ENCODE measurements around the gene PLEKHG5.
A peak's percentile ranks its signal among the peaks of the same experiment; 100 is the strongest.
"Not testable (repeated sequence)": the region's sequence is repeated elsewhere in the genome, so short reads cannot be mapped to it uniquely, and the experiment has no call there.

The PLEKHG5 gene

GRCh38 chr1:6450943-6451373, 40.5 kb downstream of the PLEKHG5 start:
- Mint-ChIP-seq H3K4me3 (peak overlapping the region; percentile 64), H3K27ac (no peak overlapping the region), H3K9me3 (no peaks in the 10 kb centered on the region), H3K36me3 (ENCODE audit: low read depth) (no peaks in the 10 kb centered on the region), H3K4me1 (peaks cover 36% of the 10 kb centered on the region), H3K27me3 (ENCODE audit: low read depth, poor library complexity) (peaks cover 40% of the 10 kb centered on the region)
- DNase-seq, result no peak
- TF ChIP-seq, protein P1, sequence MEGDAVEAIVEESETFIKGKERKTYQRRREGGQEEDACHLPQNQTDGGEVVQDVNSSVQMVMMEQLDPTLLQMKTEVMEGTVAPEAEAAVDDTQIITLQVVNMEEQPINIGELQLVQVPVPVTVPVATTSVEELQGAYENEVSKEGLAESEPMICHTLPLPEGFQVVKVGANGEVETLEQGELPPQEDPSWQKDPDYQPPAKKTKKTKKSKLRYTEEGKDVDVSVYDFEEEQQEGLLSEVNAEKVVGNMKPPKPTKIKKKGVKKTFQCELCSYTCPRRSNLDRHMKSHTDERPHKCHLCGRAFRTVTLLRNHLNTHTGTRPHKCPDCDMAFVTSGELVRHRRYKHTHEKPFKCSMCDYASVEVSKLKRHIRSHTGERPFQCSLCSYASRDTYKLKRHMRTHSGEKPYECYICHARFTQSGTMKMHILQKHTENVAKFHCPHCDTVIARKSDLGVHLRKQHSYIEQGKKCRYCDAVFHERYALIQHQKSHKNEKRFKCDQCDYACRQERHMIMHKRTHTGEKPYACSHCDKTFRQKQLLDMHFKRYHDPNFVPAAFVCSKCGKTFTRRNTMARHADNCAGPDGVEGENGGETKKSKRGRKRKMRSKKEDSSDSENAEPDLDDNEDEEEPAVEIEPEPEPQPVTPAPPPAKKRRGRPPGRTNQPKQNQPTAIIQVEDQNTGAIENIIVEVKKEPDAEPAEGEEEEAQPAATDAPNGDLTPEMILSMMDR (IDR thresholded peaks at IDR 0.05), result no peak

GRCh38 chr1:6450486-6450885, 41.0 kb downstream of the PLEKHG5 start:
- H3K36me3 Mint-ChIP-seq (ENCODE audit: low read depth); H3K27ac Mint-ChIP-seq; H3K9me3 Mint-ChIP-seq; DNase-seq: not testable (repeated sequence)
- H3K27me3 Mint-ChIP-seq (ENCODE audit: low read depth, poor library complexity), result peaks cover 40% of the 10 kb centered on the region
- peaks cover 38% of the 10 kb centered on the region for H3K4me1 Mint-ChIP-seq
- H3K4me3 Mint-ChIP-seq, result peak overlapping the region; percentile 64

GRCh38 chr1:6450005-6450450, 41.4 kb downstream of the PLEKHG5 start:
- peaks cover 40% of the 10 kb centered on the region for H3K4me1 Mint-ChIP-seq
- H3K27me3 Mint-ChIP-seq (ENCODE audit: low read depth, poor library complexity), result peaks cover 41% of the 10 kb centered on the region
- no peaks in the 10 kb centered on the region for H3K9me3 Mint-ChIP-seq
- no peak for DNase-seq
- no peaks in the 10 kb centered on the region for H3K36me3 Mint-ChIP-seq (ENCODE audit: low read depth)
- H3K4me3 Mint-ChIP-seq, result peak overlapping the region; percentile 54
- no peak overlapping the region for H3K27ac Mint-ChIP-seq
- TF ChIP-seq, protein P1 (IDR thresholded peaks at IDR 0.05), result no peak

DNA sequence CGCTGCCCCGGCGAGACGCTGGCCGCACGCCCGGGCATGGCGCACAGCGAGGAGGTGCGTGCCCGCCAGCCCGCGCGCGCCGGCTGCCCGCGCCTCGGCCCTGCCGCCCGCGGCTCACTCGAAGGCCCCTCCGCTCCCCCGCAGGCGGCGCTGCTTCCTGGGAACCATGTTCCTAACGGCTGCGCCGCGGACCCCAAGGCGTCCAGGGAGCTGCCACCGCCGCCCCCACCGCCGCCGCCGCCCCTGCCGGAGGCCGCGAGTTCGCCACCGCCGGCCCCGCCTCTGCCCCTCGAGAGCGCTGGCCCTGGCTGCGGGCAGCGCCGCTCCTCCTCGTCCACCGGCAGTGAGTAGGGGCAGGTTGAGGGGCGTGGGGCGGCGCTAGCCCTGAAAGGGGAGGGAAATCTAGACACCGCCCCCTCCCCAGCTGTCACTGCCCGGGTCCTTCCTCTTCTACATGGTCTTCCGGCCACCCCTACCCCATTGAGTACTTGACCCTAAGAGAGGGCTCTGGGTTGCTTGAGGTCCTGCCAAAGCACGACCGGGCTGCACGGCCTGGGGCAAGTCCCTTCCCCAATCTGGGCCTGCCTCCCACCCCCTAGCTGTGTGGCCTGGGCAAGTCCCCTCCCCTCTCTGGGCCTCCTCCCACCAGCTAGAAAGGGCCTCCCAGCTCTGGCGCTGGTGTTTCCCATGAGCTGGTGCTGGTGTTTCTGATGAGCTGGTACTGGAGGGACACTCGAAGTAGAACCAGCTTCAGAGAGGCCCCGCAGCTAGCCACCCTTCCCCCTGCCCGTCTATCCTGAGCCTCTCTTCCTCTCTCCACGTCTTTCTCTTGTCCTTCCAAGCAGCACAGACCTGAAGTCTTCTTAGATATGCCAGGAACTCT, 42.5 kb downstream of the PLEKHG5 start:
- TF ChIP-seq, protein P1 (IDR thresholded peaks at IDR 0.05), result no peak
- Mint-ChIP-seq H3K4me1 (peaks cover 50% of the 10 kb centered on the region), H3K27ac (no peak overlapping the region), H3K36me3 (ENCODE audit: low read depth) (no peaks in the 10 kb centered on the region), H3K27me3 (ENCODE audit: low read depth, poor library complexity) (peaks cover 48% of the 10 kb centered on the region), H3K4me3 (peak overlapping the region; percentile 54), H3K9me3 (no peaks in the 10 kb centered on the region)
- DNase-seq, result peak; percentile 77

DNA sequence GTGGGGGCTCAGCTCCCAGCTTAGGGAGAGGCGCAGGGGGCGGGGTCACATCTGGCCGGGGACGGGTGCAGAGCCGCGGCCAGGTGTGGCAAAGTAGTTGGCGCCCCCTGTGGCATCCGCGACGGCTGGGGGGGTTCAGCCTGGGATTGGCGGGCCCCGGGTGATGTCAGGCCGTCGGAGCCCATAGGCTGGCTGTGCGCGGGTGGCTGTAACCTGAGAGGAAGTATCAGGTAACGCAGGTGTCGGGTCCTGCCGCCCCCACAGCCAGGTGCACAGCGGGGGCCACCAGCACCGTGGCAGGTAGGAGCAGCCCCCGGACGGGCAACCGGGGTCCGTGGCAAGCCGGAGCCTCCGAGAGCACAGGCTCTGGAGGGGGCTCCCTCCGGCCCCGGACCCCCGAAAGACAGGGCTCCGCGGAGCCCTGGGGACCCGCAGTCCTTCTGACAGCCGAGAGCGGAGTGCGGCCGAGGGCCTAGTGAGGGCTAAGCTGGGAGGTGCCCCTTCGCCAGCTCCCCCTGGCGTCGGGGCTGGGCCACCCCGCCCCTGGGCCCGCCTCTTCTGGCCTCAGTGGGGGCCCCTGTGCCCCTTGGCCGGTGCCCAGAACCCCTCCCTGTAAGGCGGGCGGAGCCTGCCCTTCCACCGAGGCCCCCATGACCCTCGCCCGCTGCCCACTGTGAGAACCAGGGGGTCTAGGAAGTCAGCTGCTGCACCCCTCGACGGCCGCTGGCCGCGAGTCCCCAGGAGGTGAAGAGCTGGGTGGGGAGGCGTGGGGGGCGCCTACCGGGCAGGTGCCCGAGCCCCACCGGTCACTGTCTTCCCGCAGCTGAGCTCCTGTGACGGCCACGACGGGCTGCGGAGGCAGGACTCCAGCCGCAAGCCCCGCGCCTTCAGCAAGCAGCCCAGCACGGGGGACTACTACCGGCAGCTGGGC, 43.4 kb downstream of the PLEKHG5 start:
- Mint-ChIP-seq H3K4me1 (peaks cover 42% of the 10 kb centered on the region), H3K36me3 (ENCODE audit: low read depth) (no peaks in the 10 kb centered on the region), H3K27me3 (ENCODE audit: low read depth, poor library complexity) (peaks cover 50% of the 10 kb centered on the region), H3K27ac (no peak overlapping the region), H3K4me3 (peak overlapping the region; percentile 62), H3K9me3 (no peaks in the 10 kb centered on the region)
- TF ChIP-seq, protein P1 (IDR thresholded peaks at IDR 0.05), result no peak
- peak; percentile 68 for DNase-seq
